Measurements from ENCODE around the gene PWWP2A.
"Not testable (repeated sequence)": the region's sequence is repeated elsewhere in the genome, so short reads cannot be mapped to it uniquely, and the experiment has no call there.

PWWP2A gene

DNA sequence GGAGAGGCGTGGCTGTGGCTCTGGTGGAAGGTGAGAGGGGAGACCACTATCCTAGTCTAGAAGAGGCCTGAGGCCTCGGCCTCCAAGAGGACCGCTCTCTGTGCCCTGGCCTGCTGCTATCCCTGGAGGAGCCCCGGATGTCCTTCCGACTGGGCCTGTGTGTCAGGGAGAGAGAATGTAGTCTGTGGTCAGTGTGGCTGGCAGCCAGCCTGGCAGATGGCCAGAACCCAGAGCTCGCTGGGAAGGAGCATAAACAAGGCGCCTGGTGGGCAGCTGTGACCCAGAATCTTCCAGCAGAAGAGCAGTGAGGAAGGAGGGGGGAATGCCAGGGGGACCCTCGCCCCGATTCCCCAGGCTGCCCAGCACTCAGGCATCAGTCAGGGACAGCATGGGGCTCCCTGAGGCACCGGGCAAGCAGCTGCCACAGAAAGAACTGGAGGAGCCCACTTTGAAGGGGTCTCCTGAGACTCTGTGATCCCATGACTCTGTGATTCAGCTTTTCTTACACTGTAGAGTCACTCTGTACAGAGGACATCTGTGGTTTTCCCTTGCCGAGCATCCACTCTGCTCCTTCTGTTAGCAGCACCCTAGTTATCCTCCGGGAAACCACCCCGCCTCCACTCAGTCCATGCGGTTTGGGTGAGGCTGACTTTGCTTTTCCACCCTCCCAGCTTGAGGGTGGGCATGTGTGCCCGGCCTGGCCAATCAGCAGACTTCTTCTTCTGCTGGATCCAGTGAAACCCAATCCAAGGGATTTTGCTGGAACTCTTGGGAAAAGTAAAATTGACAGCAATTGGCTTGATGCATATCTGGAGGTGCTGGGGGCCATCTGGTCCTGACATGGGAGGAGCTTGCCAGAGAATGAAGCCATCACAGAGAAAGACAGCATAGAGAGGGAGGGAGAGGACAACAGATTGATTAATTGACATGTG, 46.2 kb upstream of the PWWP2A start:
- H3K4me3 ChIP-seq (ENCODE audit: low read depth, low read length), result no peak overlapping the region
- H3K36me3 ChIP-seq (ENCODE audit: control insufficient read depth, insufficient read depth, low read length), result no peaks in the 10 kb centered on the region

DNA sequence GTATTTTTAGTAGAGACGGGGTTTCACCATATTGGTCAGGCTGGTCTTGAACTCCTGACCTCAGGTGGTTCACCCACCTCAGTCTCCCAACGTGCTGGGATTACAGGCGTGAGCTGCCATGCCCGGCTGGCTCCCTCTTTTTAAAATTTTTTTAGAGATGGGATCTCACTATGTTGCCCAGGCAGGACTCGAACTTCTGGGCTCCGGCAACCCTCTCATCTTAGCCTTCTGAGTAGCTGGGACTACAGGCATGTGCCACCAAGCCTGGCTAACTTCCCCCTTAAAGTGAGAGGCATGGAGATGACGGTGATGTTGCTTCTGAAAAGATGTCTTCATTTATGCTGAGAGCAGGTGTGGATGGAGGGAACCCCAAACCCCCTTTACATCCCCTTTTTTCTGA, 43.7 kb upstream of the PWWP2A start:
- Histone ChIP-seq H3K4me2 (ENCODE audit: low read length) (no peak overlapping the region), H3K27ac (no peak overlapping the region), H3K79me2 (no peaks in the 10 kb centered on the region), H3K27me3 (ENCODE audit: control insufficient read depth, insufficient read depth, low read length) (no peaks in the 10 kb centered on the region), H3K4me3 (ENCODE audit: low read depth, low read length) (no peak overlapping the region), H3K9ac (no peak overlapping the region), H3K4me1 (peaks cover 16% of the 10 kb centered on the region), H2AFZ (no peak overlapping the region), H3K36me3 (ENCODE audit: control insufficient read depth, insufficient read depth, low read length) (no peaks in the 10 kb centered on the region), H3K9me3 (ENCODE audit: control insufficient read depth, low read length) (no peaks in the 10 kb centered on the region)
- TF ChIP-seq, protein P1, sequence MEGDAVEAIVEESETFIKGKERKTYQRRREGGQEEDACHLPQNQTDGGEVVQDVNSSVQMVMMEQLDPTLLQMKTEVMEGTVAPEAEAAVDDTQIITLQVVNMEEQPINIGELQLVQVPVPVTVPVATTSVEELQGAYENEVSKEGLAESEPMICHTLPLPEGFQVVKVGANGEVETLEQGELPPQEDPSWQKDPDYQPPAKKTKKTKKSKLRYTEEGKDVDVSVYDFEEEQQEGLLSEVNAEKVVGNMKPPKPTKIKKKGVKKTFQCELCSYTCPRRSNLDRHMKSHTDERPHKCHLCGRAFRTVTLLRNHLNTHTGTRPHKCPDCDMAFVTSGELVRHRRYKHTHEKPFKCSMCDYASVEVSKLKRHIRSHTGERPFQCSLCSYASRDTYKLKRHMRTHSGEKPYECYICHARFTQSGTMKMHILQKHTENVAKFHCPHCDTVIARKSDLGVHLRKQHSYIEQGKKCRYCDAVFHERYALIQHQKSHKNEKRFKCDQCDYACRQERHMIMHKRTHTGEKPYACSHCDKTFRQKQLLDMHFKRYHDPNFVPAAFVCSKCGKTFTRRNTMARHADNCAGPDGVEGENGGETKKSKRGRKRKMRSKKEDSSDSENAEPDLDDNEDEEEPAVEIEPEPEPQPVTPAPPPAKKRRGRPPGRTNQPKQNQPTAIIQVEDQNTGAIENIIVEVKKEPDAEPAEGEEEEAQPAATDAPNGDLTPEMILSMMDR (IDR thresholded peaks at IDR 0.05), result no peak

More for the DNA sequence above, 46.2 kb upstream of the PWWP2A start:
- H3K9me3 ChIP-seq (ENCODE audit: control insufficient read depth, low read length), result no peaks in the 10 kb centered on the region
- no peaks in the 10 kb centered on the region for H3K27me3 ChIP-seq (ENCODE audit: control insufficient read depth, insufficient read depth, low read length)
- peak overlapping the region; percentile 53 for H3K27ac ChIP-seq
- H3K9ac ChIP-seq, result no peak overlapping the region
- no peaks in the 10 kb centered on the region for H3K79me2 ChIP-seq
- peaks cover 16% of the 10 kb centered on the region for H3K4me1 ChIP-seq
- peak overlapping the region; percentile 89 for H2AFZ ChIP-seq
- TF ChIP-seq, protein P1 (IDR thresholded peaks at IDR 0.05), result no peak
- H3K4me2 ChIP-seq (ENCODE audit: low read length), result no peak overlapping the region

DNA sequence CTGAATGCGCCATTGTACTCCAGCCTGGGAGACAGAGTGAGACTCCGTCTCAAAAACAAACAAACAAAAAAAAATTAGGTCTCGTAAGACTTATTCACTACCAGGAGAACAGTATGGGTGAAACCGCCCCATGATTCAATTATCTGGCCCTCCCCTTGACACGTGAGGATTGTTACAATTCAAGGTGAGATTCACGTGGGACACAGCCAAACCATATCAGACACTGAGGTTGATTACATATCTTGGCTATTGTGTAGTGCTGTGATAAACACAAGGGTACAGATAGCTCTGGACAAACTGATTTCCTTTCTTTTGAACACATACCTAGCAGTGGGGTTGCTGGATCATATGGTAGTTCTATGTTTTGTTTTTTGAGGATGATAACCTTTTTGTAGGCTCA, 42.4 kb upstream of the PWWP2A start:
- TF ChIP-seq, protein P1 (IDR thresholded peaks at IDR 0.05), result no peak
- no peak overlapping the region for H3K27ac ChIP-seq
- peaks cover 16% of the 10 kb centered on the region for H3K4me1 ChIP-seq
- no peak overlapping the region for H2AFZ ChIP-seq
- no peaks in the 10 kb centered on the region for H3K36me3 ChIP-seq (ENCODE audit: control insufficient read depth, insufficient read depth, low read length)
- H3K27me3 ChIP-seq (ENCODE audit: control insufficient read depth, insufficient read depth, low read length), result no peaks in the 10 kb centered on the region
- no peaks in the 10 kb centered on the region for H3K79me2 ChIP-seq
- H3K4me2 ChIP-seq (ENCODE audit: low read length), result no peak overlapping the region
- H3K9me3 ChIP-seq (ENCODE audit: control insufficient read depth, low read length), result no peaks in the 10 kb centered on the region
- no peak overlapping the region for H3K9ac ChIP-seq
- H3K4me3 ChIP-seq (ENCODE audit: low read depth, low read length), result no peak overlapping the region

DNA sequence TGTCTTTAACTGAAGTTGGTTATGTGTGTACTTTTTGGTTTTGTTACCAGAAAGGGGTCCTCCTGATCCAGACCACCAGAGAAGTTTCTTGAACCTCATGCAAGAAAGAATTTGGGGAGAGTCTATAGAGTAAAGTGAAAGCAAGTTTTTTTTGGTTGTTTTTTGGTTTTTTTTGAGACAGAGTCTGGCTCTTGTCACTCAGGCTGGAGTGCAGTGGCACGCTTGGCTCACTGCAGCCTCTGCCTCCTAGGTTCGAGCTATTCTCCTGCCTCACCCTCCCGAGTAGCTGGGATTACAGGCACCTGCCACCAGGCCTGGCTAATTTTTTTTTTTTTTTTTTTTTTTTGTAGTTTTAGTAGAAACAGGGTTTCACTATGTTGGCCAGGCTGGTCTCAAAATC, 41.6 kb upstream of the PWWP2A start:
- not testable (repeated sequence) for H3K9ac ChIP-seq; H3K27me3 ChIP-seq (ENCODE audit: control insufficient read depth, insufficient read depth, low read length); H3K9me3 ChIP-seq (ENCODE audit: control insufficient read depth, low read length); H3K4me2 ChIP-seq (ENCODE audit: low read length); H2AFZ ChIP-seq; H3K27ac ChIP-seq; H3K36me3 ChIP-seq (ENCODE audit: control insufficient read depth, insufficient read depth, low read length); H3K4me3 ChIP-seq (ENCODE audit: low read depth, low read length); H3K79me2 ChIP-seq
- peaks cover 13% of the 10 kb centered on the region for H3K4me1 ChIP-seq

DNA sequence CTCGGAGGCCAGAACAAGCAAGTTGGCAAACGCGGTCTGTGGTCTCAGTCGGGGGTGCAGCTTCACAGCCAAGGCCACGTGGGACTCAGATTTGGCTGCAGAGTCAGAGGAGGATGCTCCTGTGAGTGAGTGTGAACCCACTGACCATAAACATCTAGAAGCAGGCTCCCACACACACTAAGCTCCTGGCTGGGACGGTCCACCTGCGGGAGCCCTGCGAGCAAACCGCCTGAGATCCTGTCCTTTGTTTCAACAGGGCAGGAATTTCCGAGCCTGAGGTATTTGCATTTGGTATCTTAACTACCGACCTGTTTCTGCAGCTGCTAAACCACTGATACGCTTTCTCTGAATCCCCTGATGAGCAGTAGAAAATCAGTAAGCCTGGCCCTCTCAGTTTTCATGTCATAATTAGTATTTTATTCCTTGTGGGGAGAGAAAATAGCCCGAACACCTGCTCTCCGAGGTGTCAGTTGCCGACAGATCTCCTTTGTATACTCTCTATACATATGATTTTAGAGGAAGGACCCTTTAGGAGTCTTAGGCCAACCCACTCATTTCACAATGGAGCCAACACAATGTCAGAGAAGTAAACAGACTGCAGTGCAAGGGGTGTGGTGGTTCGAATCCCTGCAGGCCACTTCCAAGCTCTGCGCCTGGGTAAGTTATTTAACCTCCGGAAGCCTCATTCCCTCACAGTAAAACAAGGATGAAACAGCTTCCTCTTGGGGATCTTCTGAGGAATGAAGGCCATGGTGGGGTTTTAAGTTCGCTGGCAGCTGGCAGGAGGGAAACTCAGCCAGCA, 40.9 kb upstream of the PWWP2A start:
- H2AFZ ChIP-seq, result peak overlapping the region; percentile 10
- H3K4me2 ChIP-seq (ENCODE audit: low read length), result no peak overlapping the region
- no peaks in the 10 kb centered on the region for H3K79me2 ChIP-seq
- no peaks in the 10 kb centered on the region for H3K9me3 ChIP-seq (ENCODE audit: control insufficient read depth, low read length)
- H3K36me3 ChIP-seq (ENCODE audit: control insufficient read depth, insufficient read depth, low read length), result no peaks in the 10 kb centered on the region
- no peak overlapping the region for H3K27ac ChIP-seq
- H3K4me3 ChIP-seq (ENCODE audit: low read depth, low read length), result no peak overlapping the region
- H3K9ac ChIP-seq, result no peak overlapping the region
- H3K27me3 ChIP-seq (ENCODE audit: control insufficient read depth, insufficient read depth, low read length), result no peaks in the 10 kb centered on the region
- H3K4me1 ChIP-seq, result peaks cover 7% of the 10 kb centered on the region
- TF ChIP-seq, protein P1 (IDR thresholded peaks at IDR 0.05), result no peak
